Liver (tissue), 9 donors: ENCODE data around the gene CREBL2. TPM values are rescaled to one million over a fixed set of nuclear protein-coding genes. Genes with fewer than 3 reads are reported as not detected.

Experiments used
- DNase-seq: peaks from one replicate; pipeline ENCODE4 v3.0.0-alpha.2; 2017; ENCODE audit warnings: low spot score
- H3K27ac ChIP-seq, 2 donors: one replicate each; pipeline ENCODE4 v1.7.0; 2013; ENCODE audit warnings: inconsistent platforms in 2 of 2, low read length in 2 of 2, control low read depth in 1 of 2, low read depth in 1 of 2, mild to moderate bottlenecking in 1 of 2
- H3K27me3 ChIP-seq, 4 donors: one replicate each; pipeline versions ENCODE4 v1.6.1 to v1.7.0; 2013; ENCODE audit warnings: low read length in 3 of 4, inconsistent platforms in 1 of 4, mild to moderate bottlenecking in 1 of 4, moderate library complexity in 1 of 4; ENCODE audit not compliant: control insufficient read depth in 4 of 4, insufficient read depth in 4 of 4
- H3K36me3 ChIP-seq, 4 donors: one replicate each; pipeline versions ENCODE4 v1.6.1 to v1.7.0; 2013; ENCODE audit warnings: low read length in 3 of 4, mild to moderate bottlenecking in 3 of 4, low read depth in 1 of 4, moderate library complexity in 1 of 4; ENCODE audit not compliant: control insufficient read depth in 4 of 4, insufficient read depth in 3 of 4
- H3K4me1 ChIP-seq, 4 donors: one replicate each; pipeline versions ENCODE4 v1.6.1 to v1.7.0; 2013; ENCODE audit warnings: low read length in 3 of 4, mild to moderate bottlenecking in 3 of 4, moderate library complexity in 1 of 4; ENCODE audit not compliant: control insufficient read depth in 4 of 4, insufficient read depth in 4 of 4
- H3K4me3 ChIP-seq, 3 donors: one replicate each; pipeline versions ENCODE4 v1.6.1 to v1.7.0; 2013; ENCODE audit warnings: low read length in 3 of 3, control low read depth in 1 of 3, low read depth in 1 of 3, mild to moderate bottlenecking in 1 of 3
- H3K9ac ChIP-seq, 2 donors: one replicate each; pipeline ENCODE4 v1.7.0; 2013; ENCODE audit warnings: low read length in 2 of 2, mild to moderate bottlenecking in 2 of 2, moderate library complexity in 2 of 2, control low read depth in 1 of 2, low read depth in 1 of 2
- H3K9me3 ChIP-seq, 4 donors: one replicate each; pipeline versions ENCODE4 v1.6.1 to v1.7.0; 2013; ENCODE audit warnings: low read length in 3 of 4; ENCODE audit not compliant: control insufficient read depth in 4 of 4
- ATF3 ChIP-seq: IDR thresholded peaks from 2 replicates; pipeline ENCODE4 v1.6.1; 2016; ENCODE audit warnings: antibody characterized with exemption
- CTCF ChIP-seq: fragments of 150-350 bp; IDR thresholded peaks from 2 replicates; pipeline ENCODE4 v1.5.1; 2017; ENCODE audit warnings: improper control_type of control experiment, low read depth, low read length; ENCODE audit not compliant: missing input control
- EGR1 ChIP-seq, 2 donors: IDR thresholded peaks; 2 replicates each; pipeline ENCODE4 v1.6.1; 2016 to 2018; ENCODE audit warnings: antibody characterized with exemption in 2 of 2, low read depth in 2 of 2
- FOXA1 ChIP-seq: IDR thresholded peaks from 2 replicates; pipeline ENCODE4 v1.6.1; 2016; ENCODE audit warnings: antibody characterized with exemption
- FOXA2 ChIP-seq: IDR thresholded peaks from 2 replicates; pipeline ENCODE4 v1.6.1; 2016; ENCODE audit warnings: antibody characterized with exemption
- GABPA ChIP-seq, 2 donors: IDR thresholded peaks in 1 of 2; conservative IDR thresholded peaks in 1 of 2; 2 replicates each; pipeline ENCODE4 v1.6.1; 2016; ENCODE audit warnings: antibody characterized with exemption in 2 of 2, mild to moderate bottlenecking in 1 of 2, moderate library complexity in 1 of 2
- HNF4A ChIP-seq, 2 donors: conservative IDR thresholded peaks; 2 replicates each; pipeline ENCODE4 v1.6.1; 2016; ENCODE audit warnings: antibody characterized with exemption in 2 of 2, mild to moderate bottlenecking in 2 of 2
- HNF4G ChIP-seq: IDR thresholded peaks from 2 replicates; pipeline ENCODE4 v1.6.1; 2016; ENCODE audit warnings: antibody characterized with exemption
- JUND ChIP-seq, 2 donors: IDR thresholded peaks; 2 replicates each; pipeline ENCODE4 v1.6.1; 2016; ENCODE audit warnings: antibody characterized with exemption in 2 of 2
- MAX ChIP-seq: IDR thresholded peaks from 2 replicates; pipeline ENCODE4 v1.6.1; 2016; ENCODE audit warnings: antibody characterized with exemption
- NR2F2 ChIP-seq: IDR thresholded peaks from 2 replicates; pipeline ENCODE4 v1.6.1; 2016; ENCODE audit warnings: antibody characterized with exemption
- RAD21 ChIP-seq, 2 donors: IDR thresholded peaks; 2 replicates each; pipeline ENCODE4 v1.6.1; 2016; ENCODE audit warnings: antibody characterized with exemption in 2 of 2, mild to moderate bottlenecking in 2 of 2
- REST ChIP-seq: IDR thresholded peaks from 2 replicates; pipeline ENCODE4 v1.6.1; 2016; ENCODE audit warnings: antibody characterized with exemption, mild to moderate bottlenecking
- RXRA ChIP-seq, 2 donors: IDR thresholded peaks; 2 replicates each; pipeline ENCODE4 v1.6.1; 2017 to 2018; ENCODE audit warnings: antibody characterized with exemption in 2 of 2, mild to moderate bottlenecking in 1 of 2
- SP1 ChIP-seq: IDR thresholded peaks from 2 replicates; pipeline ENCODE4 v1.6.1; 2018; ENCODE audit warnings: antibody characterized with exemption, mild to moderate bottlenecking
- TAF1 ChIP-seq: conservative IDR thresholded peaks from 2 replicates; pipeline ENCODE4 v1.6.1; 2016; ENCODE audit warnings: antibody characterized with exemption, mild to moderate bottlenecking
- YY1 ChIP-seq: IDR thresholded peaks from 2 replicates; pipeline ENCODE4 v1.6.1; 2016; ENCODE audit warnings: antibody characterized with exemption, mild to moderate bottlenecking
- ZBTB33 ChIP-seq: IDR thresholded peaks from 2 replicates; pipeline ENCODE4 v1.6.1; 2016; ENCODE audit warnings: antibody characterized with exemption
- WGBS: extraction: QIAGEN DNeasy Blood & Tissue Kit; methylation state at CpG from one replicate; pipeline ENCODE4 v1.1.7; 2013; 5-methylcytosine and 5-hydroxymethylcytosine counted together
- polyA plus RNA-seq, 2 donors: library from polyadenylated mRNA; stranded (reverse) in 1 of 2; unstranded in 1 of 2; fragments of 200-250 nt in 1 of 2; fragments of >200 nt in 1 of 2; fragmentation: Nextera tagmentation in 1 of 2; extraction: Ambion mirVana in 1 of 2; gene quantifications; one replicate each; pipeline versions ENCODE4 v1.2.1 to v1.2.3, GENCODE V29; 2013 to 2015
- total RNA-seq, 2 donors: library from RNA; depleted of rRNA; stranded (reverse); fragments of >200 nt; gene quantifications; one replicate each; pipeline ENCODE4 v1.2.3, GENCODE V29; 2014
- donor health status: healthy.
- donor health status: healthy.
- donor health status: healthy.
- donor health status: healthy.
- donor health status: healthy.

CREBL2 gene
- total and polyA plus RNA-seq, 4 donors: 14.6 to 27.4 (median 19.0) TPM

- WGBS: 95% methylated on average over 3 of the region's 3 CpGs
- TF ChIP-seq ZBTB33 (no peak), NR2F2 (no peak), HNF4A (conservative IDR thresholded peaks at IDR 0.05) (no peak), RXRA (IDR thresholded peaks at IDR 0.05) (no peak), FOXA2 (no peak), JUND (IDR thresholded peaks at IDR 0.05) (no peak), EGR1 (IDR thresholded peaks at IDR 0.05; ENCODE audit: low read depth in 2 of 2) (no peak), REST (no peak)
- Histone ChIP-seq H3K27me3 (no peaks in the 10 kb centered on the region), H3K36me3 (no peaks in the 10 kb centered on the region), H3K27ac (no peak overlapping the region), H3K9ac (no peak overlapping the region), H3K4me1 (peaks cover 2 to 18% (median 11%) of the 10 kb centered on the region in 4 donors), H3K4me3 (no peak overlapping the region), H3K9me3 (no peaks in the 10 kb centered on the region)
- DNase-seq: no peak
Observed at GRCh38 chr12:12609692-12610091, 2.0 kb upstream of the CREBL2 start.

- H3K4me1 ChIP-seq: peaks cover 6 to 18% (median 11%) of the 10 kb centered on the region in 4 donors
- no peaks in the 10 kb centered on the region for H3K27me3 ChIP-seq
- WGBS: 90% methylated on average over 4 of the region's 4 CpGs
- H3K4me3 ChIP-seq: peak overlapping the region in 1 of 3 donors; percentile 80
- H3K9ac ChIP-seq: peak overlapping the region in 1 of 2 donors; percentile 88
- no peak for DNase-seq
- peak overlapping the region; percentile 95 to 98 for H3K27ac ChIP-seq
- H3K36me3 ChIP-seq: no peaks in the 10 kb centered on the region
- TF ChIP-seq YY1 (no peak), SP1 (no peak), EGR1 (IDR thresholded peaks at IDR 0.05; ENCODE audit: low read depth in 2 of 2) (no peak), REST (no peak), FOXA1 (no peak), HNF4G (no peak), RXRA (IDR thresholded peaks at IDR 0.05) (no peak), ATF3 (no peak), RAD21 (IDR thresholded peaks at IDR 0.05) (no peak), MAX (no peak), ZBTB33 (no peak), CTCF (no peak), FOXA2 (no peak), JUND (IDR thresholded peaks at IDR 0.05) (no peak), GABPA (IDR thresholded peaks at IDR 0.05 in 1 of 2, conservative IDR thresholded peaks at IDR 0.05 in 1 of 2) (no peak), HNF4A (conservative IDR thresholded peaks at IDR 0.05) (no peak), TAF1 (no peak), NR2F2 (no peak)
- H3K9me3 ChIP-seq: no peaks in the 10 kb centered on the region
Observed at GRCh38 chr12:12610711-12611110, 965 bp upstream of the CREBL2 start.
